GM23248 (cell line): ENCODE results near the gene ZNF761.

ENCODE experiments used
- EZH2 ChIP-seq: fragments of 200-600 bp; sonication (generic); IDR thresholded peaks from 2 replicates; pipeline ENCODE4 v1.6.1; 2018; ENCODE audit warnings: antibody characterized with exemption, mild to moderate bottlenecking; ENCODE audit not compliant: insufficient read depth, poor library complexity, severe bottlenecking
- EZH2phosphoT487 ChIP-seq: fragments of 200-600 bp; sonication (generic); IDR thresholded peaks from 2 replicates; pipeline ENCODE4 v1.6.1; 2018; ENCODE audit warnings: antibody characterized with exemption, moderate library complexity, mild to moderate bottlenecking, low read depth; ENCODE audit not compliant: insufficient read depth

GRCh38 chr19:53506728-53507127, 74.9 kb downstream of the ZNF761 start:
- no peak for TF ChIP-seq EZH2
- TF ChIP-seq EZH2phosphoT487: no peak
